Activated CD4-positive, alpha-beta memory T cell treated with anti-CD3 and anti-CD28 coated beads, Interleukin-2, amount 10 ng/mL, durations not matched to agents 7 days and 5 days (primary cell): ENCODE data around the gene BTBD9. TPM values are rescaled to one million over a fixed set of nuclear protein-coding genes. Genes with fewer than 3 reads are reported as not detected.

ENCODE experiments used
- CTCF ChIA-PET: fragments of 350-600 bp; sonication (Branson Sonifier 250); formaldehyde crosslinking; loops from one replicate; lab custom pipeline; 2021; ENCODE audit warnings: antibody characterized with exemption, inconsistent platforms; lab: Charles Lee
- POLR2A ChIA-PET: fragments of 350-600 bp; sonication (Branson Sonifier 250); formaldehyde crosslinking; loops from one replicate; lab custom pipeline; 2021; ENCODE audit warnings: antibody characterized with exemption; lab: Charles Lee
- DNase-seq: peaks from one replicate; pipeline ENCODE4 v3.0.0-alpha.2; 2020
- H3K27ac Mint-ChIP-seq: one replicate; pipeline ENCODE4 v1.8.0; 2021; ENCODE audit warnings: mild to moderate bottlenecking, mixed read lengths
- H3K27me3 Mint-ChIP-seq: one replicate; pipeline ENCODE4 v1.8.0; 2021; ENCODE audit warnings: mixed read lengths
- H3K36me3 Mint-ChIP-seq: one replicate; pipeline ENCODE4 v1.8.0; 2021; ENCODE audit warnings: low read depth, mixed read lengths
- H3K4me1 Mint-ChIP-seq: one replicate; pipeline ENCODE4 v1.8.0; 2021; ENCODE audit warnings: mixed read lengths
- H3K4me3 Mint-ChIP-seq: one replicate; pipeline ENCODE4 v1.8.0; 2021; ENCODE audit warnings: mild to moderate bottlenecking, mixed read lengths
- H3K9me3 Mint-ChIP-seq: one replicate; pipeline ENCODE4 v1.8.0; 2021; ENCODE audit warnings: mixed read lengths
- total RNA-seq, 2 experiments: library from RNA; stranded (reverse); gene quantifications; one replicate each; pipeline ENCODE4 v1.2.3, GENCODE V29; 2021

BTBD9 gene
- total RNA-seq, 2 experiments from 2014 or later: 14.7 to 16.1 TPM

GRCh38 chr6:38336922-38337321 lies 302.8 kb downstream of the BTBD9 start:
- Mint-ChIP-seq H3K9me3 (peaks cover 21% of the 10 kb centered on the region), H3K27me3 (no peaks in the 10 kb centered on the region), H3K27ac (no peak overlapping the region), H3K4me3 (no peak overlapping the region), H3K36me3 (peaks cover 8% of the 10 kb centered on the region), H3K4me1 (no peaks in the 10 kb centered on the region)
- ChIA-PET POLR2A (no interaction called here), CTCF (no interaction called here)
- no peak for DNase-seq

GRCh38 chr6:38326837-38327236 lies 312.9 kb downstream of the BTBD9 start:
- no peak for DNase-seq
- no peaks in the 10 kb centered on the region for H3K9me3 Mint-ChIP-seq
- POLR2A ChIA-PET: no interaction called here
- H3K4me1 Mint-ChIP-seq: no peaks in the 10 kb centered on the region
- H3K27ac Mint-ChIP-seq: no peak overlapping the region
- H3K36me3 Mint-ChIP-seq: no peaks in the 10 kb centered on the region
- H3K27me3 Mint-ChIP-seq: no peaks in the 10 kb centered on the region
- CTCF ChIA-PET: no interaction called here
- no peak overlapping the region for H3K4me3 Mint-ChIP-seq

GRCh38 chr6:38323216-38323615 lies 316.5 kb downstream of the BTBD9 start:
- Mint-ChIP-seq H3K27ac (no peak overlapping the region), H3K27me3 (no peaks in the 10 kb centered on the region), H3K9me3 (no peaks in the 10 kb centered on the region), H3K4me3 (no peak overlapping the region), H3K36me3 (no peaks in the 10 kb centered on the region), H3K4me1 (no peaks in the 10 kb centered on the region)
- ChIA-PET CTCF (no interaction called here), POLR2A (no interaction called here)
- DNase-seq: no peak

GRCh38 chr6:38322138-38322537 lies 317.6 kb downstream of the BTBD9 start:
- POLR2A ChIA-PET: no interaction called here
- H3K27me3 Mint-ChIP-seq: no peaks in the 10 kb centered on the region

GRCh38 chr6:38320843-38321242 lies 318.9 kb downstream of the BTBD9 start:
- no peak for DNase-seq
- Mint-ChIP-seq H3K36me3 (no peaks in the 10 kb centered on the region), H3K27me3 (no peaks in the 10 kb centered on the region), H3K4me1 (no peaks in the 10 kb centered on the region), H3K27ac (no peak overlapping the region), H3K4me3 (no peak overlapping the region), H3K9me3 (no peaks in the 10 kb centered on the region)
- ChIA-PET POLR2A (no interaction called here), CTCF (no interaction called here)

More at GRCh38 chr6:38322138-38322537, 317.6 kb downstream of the BTBD9 start:
- Mint-ChIP-seq H3K36me3 (no peaks in the 10 kb centered on the region), H3K9me3 (no peaks in the 10 kb centered on the region), H3K4me1 (no peaks in the 10 kb centered on the region), H3K4me3 (no peak overlapping the region), H3K27ac (no peak overlapping the region)
- CTCF ChIA-PET: no interaction called here
- DNase-seq: no peak

GRCh38 chr6:38320358-38320757 lies 319.4 kb downstream of the BTBD9 start:
- POLR2A ChIA-PET: no interaction called here

GRCh38 chr6:38319256-38320212 lies 320.2 kb downstream of the BTBD9 start:
- H3K27ac Mint-ChIP-seq: no peak overlapping the region
- no peak for DNase-seq
- no peaks in the 10 kb centered on the region for H3K27me3 Mint-ChIP-seq
- H3K36me3 Mint-ChIP-seq: no peaks in the 10 kb centered on the region
- no peaks in the 10 kb centered on the region for H3K4me1 Mint-ChIP-seq
- H3K9me3 Mint-ChIP-seq: peaks cover 2% of the 10 kb centered on the region
- POLR2A ChIA-PET: no interaction called here
- CTCF ChIA-PET: no interaction called here
- no peak overlapping the region for H3K4me3 Mint-ChIP-seq

More at GRCh38 chr6:38320358-38320757, 319.4 kb downstream of the BTBD9 start:
- H3K36me3 Mint-ChIP-seq: no peaks in the 10 kb centered on the region
- DNase-seq: no peak
- CTCF ChIA-PET: no interaction called here
- H3K27ac Mint-ChIP-seq: no peak overlapping the region
- H3K4me3 Mint-ChIP-seq: no peak overlapping the region
- H3K9me3 Mint-ChIP-seq: peaks cover 2% of the 10 kb centered on the region
- no peaks in the 10 kb centered on the region for H3K4me1 Mint-ChIP-seq
- H3K27me3 Mint-ChIP-seq: no peaks in the 10 kb centered on the region

GRCh38 chr6:38316099-38316868 lies 323.4 kb downstream of the BTBD9 start:
- peaks cover 2% of the 10 kb centered on the region for H3K9me3 Mint-ChIP-seq
- no peak overlapping the region for H3K4me3 Mint-ChIP-seq
- H3K36me3 Mint-ChIP-seq: no peaks in the 10 kb centered on the region
- no peak overlapping the region for H3K27ac Mint-ChIP-seq
- no peak for DNase-seq
- no peaks in the 10 kb centered on the region for H3K27me3 Mint-ChIP-seq
- no peaks in the 10 kb centered on the region for H3K4me1 Mint-ChIP-seq
- CTCF ChIA-PET: no interaction called here
- POLR2A ChIA-PET: no interaction called here

GRCh38 chr6:38311201-38311600 lies 328.5 kb downstream of the BTBD9 start:
- Mint-ChIP-seq H3K9me3 (peaks cover 2% of the 10 kb centered on the region), H3K36me3 (no peaks in the 10 kb centered on the region), H3K4me1 (peaks cover 18% of the 10 kb centered on the region), H3K27ac (no peak overlapping the region), H3K27me3 (no peaks in the 10 kb centered on the region), H3K4me3 (no peak overlapping the region)
- ChIA-PET POLR2A (no interaction called here), CTCF (no interaction called here)
- DNase-seq: no peak

GRCh38 chr6:38310061-38310460 lies 329.7 kb downstream of the BTBD9 start:
- peaks cover 18% of the 10 kb centered on the region for H3K4me1 Mint-ChIP-seq
- no peak overlapping the region for H3K27ac Mint-ChIP-seq
- H3K27me3 Mint-ChIP-seq: no peaks in the 10 kb centered on the region
- H3K36me3 Mint-ChIP-seq: no peaks in the 10 kb centered on the region
- POLR2A ChIA-PET: no interaction called here
- no peak overlapping the region for H3K4me3 Mint-ChIP-seq
- H3K9me3 Mint-ChIP-seq: no peaks in the 10 kb centered on the region
- no peak for DNase-seq
- CTCF ChIA-PET: no interaction called here

- no peaks in the 10 kb centered on the region for H3K9me3 Mint-ChIP-seq
- H3K4me1 Mint-ChIP-seq: peaks cover 18% of the 10 kb centered on the region
- H3K4me3 Mint-ChIP-seq: no peak overlapping the region
- H3K27me3 Mint-ChIP-seq: no peaks in the 10 kb centered on the region
- no peaks in the 10 kb centered on the region for H3K36me3 Mint-ChIP-seq
- no peak for DNase-seq
- CTCF ChIA-PET: no interaction called here
- POLR2A ChIA-PET: no interaction called here
- H3K27ac Mint-ChIP-seq: no peak overlapping the region
Measured at GRCh38 chr6:38307740-38308139, 332.0 kb downstream of the BTBD9 start.

GRCh38 chr6:38306931-38307330 lies 332.8 kb downstream of the BTBD9 start:
- no peak for DNase-seq
- H3K27ac Mint-ChIP-seq: no peak overlapping the region
- H3K27me3 Mint-ChIP-seq: no peaks in the 10 kb centered on the region
- H3K4me3 Mint-ChIP-seq: no peak overlapping the region
- H3K36me3 Mint-ChIP-seq: no peaks in the 10 kb centered on the region
- peaks cover 18% of the 10 kb centered on the region for H3K4me1 Mint-ChIP-seq
- CTCF ChIA-PET: no interaction called here
- POLR2A ChIA-PET: no interaction called here
- H3K9me3 Mint-ChIP-seq: no peaks in the 10 kb centered on the region

GRCh38 chr6:38305995-38306681 lies 333.6 kb downstream of the BTBD9 start:
- H3K9me3 Mint-ChIP-seq: peaks cover 3% of the 10 kb centered on the region
- H3K27ac Mint-ChIP-seq: no peak overlapping the region
- H3K27me3 Mint-ChIP-seq: no peaks in the 10 kb centered on the region
- POLR2A ChIA-PET: no interaction called here
- CTCF ChIA-PET: interaction anchor here (1.0 kb wide), 1 partner anchor 188 kb away, joined by 3 read pairs; no protein-coding TSS in a partner anchor
- H3K36me3 Mint-ChIP-seq: no peaks in the 10 kb centered on the region
- DNase-seq: no peak
- no peak overlapping the region for H3K4me3 Mint-ChIP-seq
- H3K4me1 Mint-ChIP-seq: peaks cover 18% of the 10 kb centered on the region
